HepG2 (cell line): ENCODE data around the gene RPS6KA2. TPM values are rescaled to one million over a fixed set of nuclear protein-coding genes. Genes with fewer than 3 reads are reported as not detected.

Source experiments
- ATAC-seq: fragments of 200-7000 bp; cut with Tn5 transposase; 3 replicates; pipeline ENCODE4 v1.9.1; 2020; ENCODE audit warnings: mild to moderate bottlenecking, moderate library complexity
- BruUV-seq: library from RNA; stranded (reverse); fragments of 400-500 nt; replicated peaks from 2 replicates; lab custom pipeline; 2021; lab: Mats Ljungman, UMichigan
- CTCF ChIA-PET: fragments of 300-600 bp; formaldehyde crosslinking; extraction: SDS; loops from one replicate; lab custom pipeline; 2021; ENCODE audit warnings: low total read pairs, inconsistent platforms, low intra/inter-chr PET ratio; lab: Yijun Ruan, JAX
- POLR2A ChIA-PET: fragments of 350-600 bp; sonication (Branson Sonifier 250); formaldehyde crosslinking; loops from one replicate; lab custom pipeline; 2020; ENCODE audit warnings: antibody characterized with exemption, inconsistent platforms; lab: Yijun Ruan, JAX
- DNase-seq: peaks from one replicate; pipeline ENCODE4 v3.0.0-alpha.2; 2015; ENCODE audit warnings: low spot score
- FAIRE-seq: peaks from 3 replicates; lab custom pipeline; 2011; peaks lifted over from hg19 to GRCh38; lab: Jason Lieb, UNC
- H2AFZ ChIP-seq: one replicate; pipeline ENCODE4 v1.6.1; 2011; ENCODE audit warnings: low read length, inconsistent platforms
- H3K27ac ChIP-seq: fragments of 300-600 bp; 3 replicates; pipeline ENCODE4 v1.8.0; 2011; ENCODE audit warnings: mixed run types, mild to moderate bottlenecking, mixed read lengths, low read length, inconsistent platforms; ENCODE audit not compliant: insufficient read depth; ENCODE audit errors: extremely low read length
- H3K27me3 ChIP-seq, 2 experiments: fragments of 200-600 bp in 1 of 2; 2 replicates in 1 of 2; 3 replicates in 1 of 2; pipeline versions ENCODE4 v1.6.0 to v1.8.0; 2011; ENCODE audit warnings: low read length in 2 of 2, mild to moderate bottlenecking in 2 of 2, moderate library complexity in 2 of 2, inconsistent platforms in 1 of 2; ENCODE audit not compliant: insufficient read depth in 2 of 2, control insufficient read depth in 1 of 2
- H3K36me3 ChIP-seq, 2 experiments: fragments of 200-600 bp in 1 of 2; replicated peaks in 1 of 2; 2 replicates in 1 of 2; 3 replicates in 1 of 2; pipeline versions ENCODE4 v1.5.1 to v1.8.0; 2011; ENCODE audit warnings: low read length in 2 of 2, inconsistent platforms in 1 of 2; ENCODE audit not compliant: insufficient read depth in 2 of 2, control insufficient read depth in 1 of 2
- H3K4me1 ChIP-seq: 2 replicates; pipeline ENCODE4 v1.5.1; 2012; ENCODE audit warnings: low read length, inconsistent platforms; ENCODE audit not compliant: insufficient read depth
- H3K4me2 ChIP-seq: 2 replicates; pipeline ENCODE4 v1.6.0; 2011; ENCODE audit warnings: low read depth, low read length, inconsistent platforms
- H3K4me3 ChIP-seq, 3 experiments: fragments of 200-600 bp in 1 of 3; sonication (generic), shearing (Covaris generic) in 1 of 3; replicated peaks in 1 of 3; 2 replicates each; pipeline ENCODE4 v1.5.1; 2011 to 2016; ENCODE audit warnings: low read length in 3 of 3, inconsistent platforms in 2 of 3, low read depth in 2 of 3, mild to moderate bottlenecking in 2 of 3, control low read depth in 1 of 3, mixed read lengths in 1 of 3; ENCODE audit not compliant: insufficient read depth in 1 of 3
- H3K79me2 ChIP-seq: one replicate; pipeline ENCODE4 v1.6.1; 2011; ENCODE audit warnings: low read length, inconsistent platforms; ENCODE audit not compliant: insufficient read depth
- H3K9ac ChIP-seq: 2 replicates; pipeline ENCODE4 v1.6.0; 2011; ENCODE audit warnings: mild to moderate bottlenecking, low read depth, low read length, inconsistent platforms; ENCODE audit not compliant: insufficient read depth
- H3K9me3 ChIP-seq: 2 replicates; pipeline ENCODE4 v1.5.1; 2012; ENCODE audit warnings: mild to moderate bottlenecking, low read length
- H4K20me1 ChIP-seq: 2 replicates; pipeline ENCODE4 v1.6.0; 2011; ENCODE audit warnings: inconsistent platforms, mild to moderate bottlenecking, low read length, moderate library complexity; ENCODE audit not compliant: insufficient read depth
- HNRNPLL ChIP-seq: fragments of 200-400 bp; formaldehyde crosslinking; IDR thresholded peaks from 2 replicates; pipeline ENCODE4 v1.6.1; 2017; ENCODE audit warnings: mild to moderate bottlenecking, low read depth, low read length; ENCODE audit not compliant: poor library complexity, severe bottlenecking
- MTA1 ChIP-seq: sonication (generic); formaldehyde crosslinking; IDR thresholded peaks from 2 replicates; pipeline ENCODE4 v1.4.0; 2020; ENCODE audit warnings: missing genetic modification reagents, mild to moderate bottlenecking, borderline replicate concordance
- PHB2 ChIP-seq: fragments of 450-650 bp; IDR thresholded peaks from 2 replicates; pipeline ENCODE4 v1.6.1; 2018; ENCODE audit not compliant: partially characterized antibody
- SCMH1 ChIP-seq: sonication (generic); formaldehyde crosslinking; IDR thresholded peaks from 2 replicates; pipeline ENCODE4 v1.9.0; 2021; ENCODE audit warnings: missing genetic modification reagents, mild to moderate bottlenecking, borderline replicate concordance
- ZNF549 ChIP-seq: sonication (generic); formaldehyde crosslinking; IDR thresholded peaks from 2 replicates; pipeline ENCODE4 v1.5.0; 2020; ENCODE audit warnings: missing genetic modification reagents
- ZNF672 ChIP-seq: sonication (generic); formaldehyde crosslinking; IDR thresholded peaks from 2 replicates; pipeline ENCODE4 v1.8.1; 2022; ENCODE audit warnings: missing genetic modification reagents
- WGBS: methylation state at CpG from one replicate; pipeline ENCODE4 v1.1.6; 2017; ENCODE audit warnings: low lambda C conversion rate; 5-methylcytosine and 5-hydroxymethylcytosine counted together
- in situ Hi-C: cut with HindIII; loops from 2 replicates; pipeline ENCODE4 v1.10.0; 2017; ENCODE audit warnings: low pct_unique_long_range_greater_than_20kb; ENCODE audit not compliant: extremely low pct_ligation_motif_present
- intact Hi-C: fragments of 100-400 bp; cut with micrococcal nuclease; formaldehyde crosslinking; loops from one replicate; pipeline ENCODE4 v1.10.0; 2022; ENCODE audit not compliant: unreplicated experiment
- polyA plus RNA-seq, 8 experiments: library from polyadenylated mRNA; depleted of rRNA in 3 of 8; stranded (reverse) in 7 of 8; unstranded in 1 of 8; fragments of >200 nt; fragmentation: Illumina TruSeq in 4 of 8; extraction: Trizol in 4 of 8; gene quantifications; 2 replicates each; pipeline versions ENCODE4 v1.2.1 to v1.2.3, GENCODE V29; 2011 to 2016; ENCODE audit warnings: low read depth in 4 of 8, missing spikeins in 1 of 8, mixed read lengths in 1 of 8; ENCODE audit not compliant: insufficient read depth in 1 of 8
- total RNA-seq, 5 experiments: library from RNA; depleted of rRNA; stranded (reverse); fragments of >200 nt; fragmentation: Illumina TruSeq; extraction: Trizol; gene quantifications; 2 replicates each; pipeline ENCODE4 v1.2.3, GENCODE V29; 2016; ENCODE audit warnings: low read depth in 1 of 5
- TF ChIP-seq, protein P1 (sequence below): fragments of 450-650 bp; IDR thresholded peaks from 2 replicates; pipeline ENCODE4 v1.6.1; 2017; ENCODE audit warnings: mild to moderate bottlenecking
- TF ChIP-seq, protein P2 (sequence below): sonication (generic); formaldehyde crosslinking; IDR thresholded peaks from 2 replicates; pipeline ENCODE4 v1.5.0; 2020; ENCODE audit warnings: missing genetic modification reagents
- TF ChIP-seq, protein P3 (sequence below): sonication (generic); formaldehyde crosslinking; IDR thresholded peaks from 2 replicates; pipeline ENCODE4 v1.8.1; 2023; ENCODE audit warnings: mild to moderate bottlenecking, missing genetic modification reagents
- TF ChIP-seq, protein P4 (sequence below): sonication (generic); formaldehyde crosslinking; IDR thresholded peaks from 2 replicates; pipeline ENCODE4 v1.4.0; 2020; ENCODE audit warnings: mild to moderate bottlenecking, missing genetic modification reagents

RPS6KA2 gene
- total and polyA plus RNA-seq, 2 of the 13 experiments (the other 11 are each of a cell fraction or from before 2014, with no cell fraction given): 0.22 to 0.38 TPM

DNA sequence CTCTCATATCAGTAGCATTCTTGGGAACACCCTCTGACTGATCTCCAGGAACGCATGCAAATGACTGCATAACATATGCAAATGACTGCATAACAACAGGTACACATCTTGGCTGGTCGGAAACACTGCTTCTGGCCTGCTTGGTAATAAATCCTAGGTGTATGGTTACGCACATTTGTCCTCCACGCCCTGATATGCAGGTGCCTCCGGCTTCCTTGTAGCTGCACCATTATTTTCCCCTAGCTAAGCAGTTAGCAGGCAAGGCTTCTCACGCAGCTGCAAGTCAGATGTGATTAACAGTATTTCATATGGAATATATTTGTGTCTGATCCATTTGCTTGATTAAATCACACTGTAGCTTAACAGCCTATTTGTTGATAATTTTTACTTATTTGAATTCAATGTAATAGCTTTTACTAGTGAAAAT, 5.9 kb downstream of the RPS6KA2 start:
- WGBS: 14% methylated on average over 4 of the region's 6 CpGs
- in situ Hi-C loops: no loop called here
- no peak for TF ChIP-seq ZNF549 (CRISPR knock-in tag)
- TF ChIP-seq, protein P1, sequence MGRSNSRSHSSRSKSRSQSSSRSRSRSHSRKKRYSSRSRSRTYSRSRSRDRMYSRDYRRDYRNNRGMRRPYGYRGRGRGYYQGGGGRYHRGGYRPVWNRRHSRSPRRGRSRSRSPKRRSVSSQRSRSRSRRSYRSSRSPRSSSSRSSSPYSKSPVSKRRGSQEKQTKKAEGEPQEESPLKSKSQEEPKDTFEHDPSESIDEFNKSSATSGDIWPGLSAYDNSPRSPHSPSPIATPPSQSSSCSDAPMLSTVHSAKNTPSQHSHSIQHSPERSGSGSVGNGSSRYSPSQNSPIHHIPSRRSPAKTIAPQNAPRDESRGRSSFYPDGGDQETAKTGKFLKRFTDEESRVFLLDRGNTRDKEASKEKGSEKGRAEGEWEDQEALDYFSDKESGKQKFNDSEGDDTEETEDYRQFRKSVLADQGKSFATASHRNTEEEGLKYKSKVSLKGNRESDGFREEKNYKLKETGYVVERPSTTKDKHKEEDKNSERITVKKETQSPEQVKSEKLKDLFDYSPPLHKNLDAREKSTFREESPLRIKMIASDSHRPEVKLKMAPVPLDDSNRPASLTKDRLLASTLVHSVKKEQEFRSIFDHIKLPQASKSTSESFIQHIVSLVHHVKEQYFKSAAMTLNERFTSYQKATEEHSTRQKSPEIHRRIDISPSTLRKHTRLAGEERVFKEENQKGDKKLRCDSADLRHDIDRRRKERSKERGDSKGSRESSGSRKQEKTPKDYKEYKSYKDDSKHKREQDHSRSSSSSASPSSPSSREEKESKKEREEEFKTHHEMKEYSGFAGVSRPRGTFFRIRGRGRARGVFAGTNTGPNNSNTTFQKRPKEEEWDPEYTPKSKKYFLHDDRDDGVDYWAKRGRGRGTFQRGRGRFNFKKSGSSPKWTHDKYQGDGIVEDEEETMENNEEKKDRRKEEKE: no peak
- no peak for TF ChIP-seq SCMH1
- TF ChIP-seq, protein P2, sequence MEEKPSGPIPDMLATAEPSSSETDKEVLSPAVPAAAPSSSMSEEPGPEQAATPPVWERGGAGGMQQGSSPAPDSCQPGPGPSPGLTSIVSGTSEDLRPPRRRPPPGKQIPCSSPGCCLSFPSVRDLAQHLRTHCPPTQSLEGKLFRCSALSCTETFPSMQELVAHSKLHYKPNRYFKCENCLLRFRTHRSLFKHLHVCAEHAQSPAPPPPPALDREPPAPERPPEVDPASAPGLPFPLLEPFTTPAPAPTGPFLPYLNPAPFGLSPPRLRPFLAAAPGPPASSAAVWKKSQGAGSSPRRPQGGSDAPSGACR (CRISPR knock-in tag): no peak
- TF ChIP-seq, protein P3, sequence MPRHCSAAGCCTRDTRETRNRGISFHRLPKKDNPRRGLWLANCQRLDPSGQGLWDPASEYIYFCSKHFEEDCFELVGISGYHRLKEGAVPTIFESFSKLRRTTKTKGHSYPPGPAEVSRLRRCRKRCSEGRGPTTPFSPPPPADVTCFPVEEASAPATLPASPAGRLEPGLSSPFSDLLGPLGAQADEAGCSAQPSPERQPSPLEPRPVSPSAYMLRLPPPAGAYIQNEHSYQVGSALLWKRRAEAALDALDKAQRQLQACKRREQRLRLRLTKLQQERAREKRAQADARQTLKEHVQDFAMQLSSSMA (CRISPR knock-in tag): no peak
- no peak for TF ChIP-seq HNRNPLL
- TF ChIP-seq, protein P4, sequence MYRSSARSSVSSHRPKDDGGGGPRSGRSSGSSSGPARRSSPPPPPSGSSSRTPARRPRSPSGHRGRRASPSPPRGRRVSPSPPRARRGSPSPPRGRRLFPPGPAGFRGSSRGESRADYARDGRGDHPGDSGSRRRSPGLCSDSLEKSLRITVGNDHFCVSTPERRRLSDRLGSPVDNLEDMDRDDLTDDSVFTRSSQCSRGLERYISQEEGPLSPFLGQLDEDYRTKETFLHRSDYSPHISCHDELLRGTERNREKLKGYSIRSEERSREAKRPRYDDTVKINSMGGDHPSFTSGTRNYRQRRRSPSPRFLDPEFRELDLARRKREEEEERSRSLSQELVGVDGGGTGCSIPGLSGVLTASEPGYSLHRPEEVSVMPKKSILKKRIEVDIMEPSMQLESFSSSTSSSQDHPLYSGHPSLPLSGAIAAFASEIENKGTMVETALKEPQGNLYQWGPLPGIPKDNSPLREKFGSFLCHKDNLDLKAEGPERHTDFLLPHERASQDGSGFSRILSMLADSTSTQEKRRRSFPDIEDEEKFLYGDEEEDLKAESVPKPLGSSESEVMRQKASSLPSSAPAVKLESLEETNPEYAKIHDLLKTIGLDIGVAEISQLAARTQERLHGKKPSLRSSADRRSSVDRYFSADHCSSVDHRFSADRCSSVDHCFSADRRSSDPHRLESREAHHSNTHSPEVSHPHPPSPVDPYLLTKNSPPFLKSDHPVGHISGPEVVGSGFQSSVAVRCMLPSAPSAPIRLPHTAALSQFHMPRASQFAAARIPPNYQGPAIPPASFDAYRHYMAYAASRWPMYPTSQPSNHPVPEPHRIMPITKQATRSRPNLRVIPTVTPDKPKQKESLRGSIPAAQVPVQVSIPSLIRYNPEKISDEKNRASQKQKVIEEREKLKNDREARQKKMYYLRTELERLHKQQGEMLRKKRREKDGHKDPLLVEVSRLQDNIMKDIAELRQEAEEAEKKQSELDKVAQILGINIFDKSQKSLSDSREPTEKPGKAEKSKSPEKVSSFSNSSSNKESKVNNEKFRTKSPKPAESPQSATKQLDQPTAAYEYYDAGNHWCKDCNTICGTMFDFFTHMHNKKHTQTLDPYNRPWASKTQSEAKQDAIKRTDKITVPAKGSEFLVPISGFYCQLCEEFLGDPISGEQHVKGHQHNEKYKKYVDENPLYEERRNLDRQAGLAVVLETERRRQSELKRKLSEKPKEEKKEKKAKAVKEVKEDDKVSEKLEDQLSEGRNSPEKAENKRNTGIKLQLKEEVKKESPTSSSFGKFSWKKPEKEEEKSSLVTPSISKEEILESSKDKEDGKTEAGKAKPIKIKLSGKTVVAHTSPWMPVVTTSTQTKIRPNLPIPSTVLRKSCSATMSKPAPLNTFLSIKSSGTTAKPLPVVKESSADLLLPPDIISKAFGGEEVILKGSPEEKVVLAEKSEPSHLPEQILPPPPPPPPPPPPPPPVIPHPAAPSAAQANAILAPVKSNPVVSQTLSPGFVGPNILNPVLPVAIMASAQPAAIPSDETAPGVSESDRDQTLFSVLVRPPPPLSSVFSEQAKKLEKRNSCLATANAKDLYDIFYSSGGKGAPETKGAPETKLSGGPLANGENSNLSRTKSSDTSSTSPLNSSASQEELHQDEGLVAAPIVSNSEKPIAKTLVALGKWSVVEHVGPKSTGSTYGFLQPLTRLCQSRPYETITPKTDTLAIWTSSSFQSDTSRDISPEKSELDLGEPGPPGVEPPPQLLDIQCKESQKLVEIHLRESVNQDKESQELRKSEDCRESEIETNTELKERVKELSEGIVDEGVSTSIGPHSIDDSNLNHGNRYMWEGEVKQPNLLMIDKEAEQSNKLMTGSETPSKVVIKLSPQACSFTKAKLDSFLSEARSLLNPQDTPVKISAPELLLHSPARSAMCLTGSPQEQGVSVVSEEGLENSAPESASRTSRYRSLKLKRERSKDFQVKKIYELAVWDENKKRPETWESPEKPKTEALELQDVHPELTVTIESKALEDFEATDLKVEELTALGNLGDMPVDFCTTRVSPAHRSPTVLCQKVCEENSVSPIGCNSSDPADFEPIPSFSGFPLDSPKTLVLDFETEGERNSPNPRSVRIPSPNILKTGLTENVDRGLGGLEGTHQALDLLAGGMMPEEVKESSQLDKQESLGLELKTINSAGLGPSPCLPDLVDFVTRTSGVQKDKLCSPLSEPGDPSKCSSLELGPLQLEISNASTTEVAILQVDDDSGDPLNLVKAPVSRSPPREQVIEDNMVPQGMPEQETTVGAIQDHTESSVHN (CRISPR knock-in tag): no peak
- no peak for TF ChIP-seq PHB2
- no peak for TF ChIP-seq MTA1
- no peak for TF ChIP-seq ZNF672

More for the DNA sequence above, 5.9 kb downstream of the RPS6KA2 start:
- Histone ChIP-seq H3K4me3 (no peak overlapping the region), H4K20me1 (no peaks in the 10 kb centered on the region; the same call in 1 of the 2 replicates), H3K27ac (no peak overlapping the region), H3K27me3 (peaks cover 5 to 62% of the 10 kb centered on the region in 2 experiments), H3K9ac (no peak overlapping the region), H3K36me3 (no peaks in the 10 kb centered on the region), H3K9me3 (no peaks in the 10 kb centered on the region), H2AFZ (no peak overlapping the region), H3K4me1 (no peaks in the 10 kb centered on the region), H3K79me2 (no peaks in the 10 kb centered on the region), H3K4me2 (no peak overlapping the region)
- CTCF ChIA-PET: no interaction called here
- POLR2A ChIA-PET: no interaction called here
- no TSS peak for BruUV-seq
- DNase-seq (no peak), ATAC-seq (no peak), FAIRE-seq (no peak)
- intact Hi-C loops: no loop called here
